A549 (cell line): ENCODE measurements around the gene RALA.

Source experiments
- BHLHE40 ChIP-seq: IDR thresholded peaks from 2 replicates; pipeline ENCODE4 v1.6.1; 2012; ENCODE audit warnings: low read depth, low read length, inconsistent platforms
- CBX2 ChIP-seq: fragments of 200-600 bp; sonication (generic); IDR thresholded peaks from 2 replicates; pipeline ENCODE4 v1.6.1; 2016; ENCODE audit warnings: low read depth, mild to moderate bottlenecking, borderline replicate concordance
- CEBPB ChIP-seq, 2 experiments: fragments of >200 bp in 1 of 2; sonication (Bioruptor Twin) in 1 of 2; formaldehyde crosslinking in 1 of 2; IDR thresholded peaks; 2 replicates each; pipeline ENCODE4 v1.6.1; 2012 to 2016
- CTCF ChIP-seq: fragments of >200 bp; sonication (Bioruptor Twin); formaldehyde crosslinking; IDR thresholded peaks from 3 replicates; pipeline ENCODE4 v1.5.1; 2016
- E2F6 ChIP-seq: IDR thresholded peaks from 2 replicates; pipeline ENCODE4 v1.6.1; 2012; ENCODE audit warnings: low read depth, borderline replicate concordance
- EP300 ChIP-seq, 2 experiments: fragments of >200 bp; sonication (Bioruptor Twin); formaldehyde crosslinking; IDR thresholded peaks; 2 replicates in 1 of 2; 3 replicates in 1 of 2; pipeline ENCODE4 v1.6.1; 2016 to 2017
- JUNB ChIP-seq: fragments of >200 bp; sonication (Bioruptor Twin); formaldehyde crosslinking; IDR thresholded peaks from 2 replicates; pipeline ENCODE4 v1.6.1; 2016
- MAFK ChIP-seq: fragments of 450-650 bp; IDR thresholded peaks from 2 replicates; pipeline ENCODE4 v1.6.1; 2014; ENCODE audit not compliant: partially characterized antibody
- PHF8 ChIP-seq: fragments of 200-600 bp; sonication (generic); IDR thresholded peaks from 2 replicates; pipeline ENCODE4 v1.6.1; 2016; ENCODE audit warnings: low read depth, mild to moderate bottlenecking, antibody characterized with exemption, moderate library complexity, borderline replicate concordance
- POLR2A ChIP-seq: IDR thresholded peaks from 2 replicates; pipeline ENCODE4 v1.6.1; 2012; ENCODE audit warnings: mild to moderate bottlenecking, low read length
- RAD21 ChIP-seq, 2 experiments: fragments of >200 bp in 1 of 2; sonication (Bioruptor Twin) in 1 of 2; formaldehyde crosslinking in 1 of 2; IDR thresholded peaks in 1 of 2; conservative IDR thresholded peaks in 1 of 2; 2 replicates in 1 of 2; 3 replicates in 1 of 2; pipeline ENCODE4 v1.6.1; 2012 to 2018; ENCODE audit warnings: inconsistent platforms in 1 of 2
- RCOR1 ChIP-seq: fragments of 150-350 bp; IDR thresholded peaks from 2 replicates; pipeline ENCODE4 v1.6.1; 2014; ENCODE audit warnings: antibody characterized with exemption, low read length, low read depth
- REST ChIP-seq: fragments of 200-600 bp; sonication (generic); IDR thresholded peaks from 2 replicates; pipeline ENCODE4 v1.6.1; 2016; ENCODE audit warnings: antibody characterized with exemption, mild to moderate bottlenecking, moderate library complexity
- RNF2 ChIP-seq: fragments of 200-600 bp; sonication (generic); IDR thresholded peaks from 2 replicates; pipeline ENCODE4 v1.6.1; 2016; ENCODE audit warnings: low read depth, mild to moderate bottlenecking, antibody characterized with exemption, moderate library complexity, borderline replicate concordance

GRCh38 chr7:39741942-39742623 lies 118.7 kb downstream of the RALA start:
- no peak for TF ChIP-seq PHF8
- TF ChIP-seq CBX2, result no peak
- TF ChIP-seq REST, result no peak
- no peak for TF ChIP-seq CTCF
- no peak for TF ChIP-seq MAFK
- TF ChIP-seq POLR2A, result no peak
- no peak for TF ChIP-seq BHLHE40
- TF ChIP-seq E2F6, result no peak
- peak in 1 of 2 experiments; percentile 40; a peak in 3 of 5 replicates for TF ChIP-seq RAD21 (conservative IDR thresholded peaks at IDR 0.05 in 1 of 2, IDR thresholded peaks at IDR 0.05 in 1 of 2)
- TF ChIP-seq JUNB, result no peak
- TF ChIP-seq RNF2, result no peak
- TF ChIP-seq EP300 (IDR thresholded peaks at IDR 0.05), result no peak
- TF ChIP-seq RCOR1, result no peak
- no peak for TF ChIP-seq CEBPB (IDR thresholded peaks at IDR 0.05)
